ENCODE measurements around the gene FYB2. TPM values are rescaled to one million over a fixed set of nuclear protein-coding genes. Genes with fewer than 3 reads are reported as not detected.

FYB2 gene
- polyA plus RNA-seq, 1 donor (not counting 4 experiments of a cell fraction or from before 2014, with no cell fraction given), result not detected

DNA sequence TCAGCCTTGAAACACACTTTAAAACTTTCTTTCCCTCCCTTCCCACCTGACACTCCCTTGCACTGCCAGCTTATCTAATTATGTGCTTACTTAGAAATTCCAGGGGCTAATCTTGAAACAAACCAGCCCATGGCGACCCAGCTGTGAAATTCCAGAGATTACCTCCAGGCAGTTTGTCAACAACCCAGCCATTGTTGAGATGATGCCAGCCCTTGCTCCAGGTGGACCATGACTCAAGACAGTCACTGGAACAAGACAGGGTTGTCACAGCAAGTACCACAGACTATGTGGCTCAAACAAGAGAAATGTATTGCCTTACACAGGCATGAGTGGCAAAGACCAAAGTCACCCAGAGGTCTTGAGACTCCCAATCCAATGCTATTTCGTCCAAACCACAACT, 7.9 kb downstream of the FYB2 start:
- Histone ChIP-seq H3K79me2 (ENCODE audit: control insufficient read depth, insufficient read depth, low read length) (no peaks in the 10 kb centered on the region), H3K4me3 (ENCODE audit: control insufficient read depth in 2 of 3, extremely low read depth in 1 of 3, insufficient read depth in 2 of 3, low read depth in 1 of 3, low read length in 3 of 3) (no peak overlapping the region), H4K20me1 (ENCODE audit: control insufficient read depth, extremely low read depth, insufficient read depth, low read length) (no peaks in the 10 kb centered on the region), H3K27ac (ENCODE audit: control insufficient read depth, insufficient read depth, low read length) (no peak overlapping the region), H3K4me1 (ENCODE audit: control insufficient read depth, extremely low read depth, insufficient read depth, low read length) (no peaks in the 10 kb centered on the region), H2AFZ (ENCODE audit: control insufficient read depth, low read length) (no peak overlapping the region), H3K9ac (ENCODE audit: control insufficient read depth, extremely low read depth, insufficient read depth, low read length) (no peak overlapping the region), H3K36me3 (ENCODE audit: control insufficient read depth in 2 of 2, extremely low read depth in 1 of 2, insufficient read depth in 2 of 2, low read length in 2 of 2) (no peaks in the 10 kb centered on the region), H3K4me2 (ENCODE audit: control insufficient read depth, extremely low read depth, insufficient read depth, low read depth, low read length) (no peak overlapping the region), H3K27me3 (ENCODE audit: control insufficient read depth, extremely low read depth, insufficient read depth, low read length) (no peaks in the 10 kb centered on the region), H3K9me1 (ENCODE audit: control insufficient read depth, extremely low read depth, insufficient read depth, low read length) (no peaks in the 10 kb centered on the region), H3K9me3 (ENCODE audit: control insufficient read depth, low read depth, low read length) (no peaks in the 10 kb centered on the region)
- dilution Hi-C loops (cut with MboI; ENCODE audit: extremely low pct_ligation_motif_present, low sequenced_read_pairs), result no loop called here
- DNase-seq (ENCODE audit: low read depth, low spot score) (no peak), FAIRE-seq (no peak)
- TF ChIP-seq EZH2 (IDR thresholded peaks at IDR 0.05; ENCODE audit: low read length), result no peak
- TF ChIP-seq, protein P1, sequence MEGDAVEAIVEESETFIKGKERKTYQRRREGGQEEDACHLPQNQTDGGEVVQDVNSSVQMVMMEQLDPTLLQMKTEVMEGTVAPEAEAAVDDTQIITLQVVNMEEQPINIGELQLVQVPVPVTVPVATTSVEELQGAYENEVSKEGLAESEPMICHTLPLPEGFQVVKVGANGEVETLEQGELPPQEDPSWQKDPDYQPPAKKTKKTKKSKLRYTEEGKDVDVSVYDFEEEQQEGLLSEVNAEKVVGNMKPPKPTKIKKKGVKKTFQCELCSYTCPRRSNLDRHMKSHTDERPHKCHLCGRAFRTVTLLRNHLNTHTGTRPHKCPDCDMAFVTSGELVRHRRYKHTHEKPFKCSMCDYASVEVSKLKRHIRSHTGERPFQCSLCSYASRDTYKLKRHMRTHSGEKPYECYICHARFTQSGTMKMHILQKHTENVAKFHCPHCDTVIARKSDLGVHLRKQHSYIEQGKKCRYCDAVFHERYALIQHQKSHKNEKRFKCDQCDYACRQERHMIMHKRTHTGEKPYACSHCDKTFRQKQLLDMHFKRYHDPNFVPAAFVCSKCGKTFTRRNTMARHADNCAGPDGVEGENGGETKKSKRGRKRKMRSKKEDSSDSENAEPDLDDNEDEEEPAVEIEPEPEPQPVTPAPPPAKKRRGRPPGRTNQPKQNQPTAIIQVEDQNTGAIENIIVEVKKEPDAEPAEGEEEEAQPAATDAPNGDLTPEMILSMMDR (optimal IDR thresholded peaks at IDR 0.05 in 1 of 3, IDR thresholded peaks at IDR 0.05 in 1 of 3, conservative IDR thresholded peaks at IDR 0.05 in 1 of 3; ENCODE audit: extremely low read depth in 1 of 3, insufficient read depth in 2 of 3, low read length in 3 of 3), result no peak

DNA sequence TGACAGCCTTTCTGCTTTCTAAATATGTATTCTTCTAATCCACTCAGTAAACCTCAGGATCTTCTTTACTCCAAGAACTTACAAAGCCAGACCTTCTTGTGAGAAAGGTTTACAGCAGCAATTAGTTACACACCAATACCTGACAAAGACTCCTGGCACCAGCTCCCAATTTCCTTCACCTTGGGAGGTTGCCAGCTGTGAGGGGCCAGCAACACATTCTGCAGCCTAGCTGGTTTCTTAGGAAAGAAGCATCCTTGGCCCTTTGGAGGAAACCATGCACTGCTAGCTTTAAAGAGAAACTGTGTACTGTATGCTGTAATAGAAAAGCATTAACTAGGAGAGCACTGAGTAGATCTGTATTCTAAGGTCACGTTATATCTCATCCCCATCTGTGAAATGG, 10.8 kb downstream of the FYB2 start:
- H3K9me3 ChIP-seq (ENCODE audit: control insufficient read depth, low read depth, low read length), result no peaks in the 10 kb centered on the region
- H3K36me3 ChIP-seq (ENCODE audit: control insufficient read depth in 2 of 2, extremely low read depth in 1 of 2, insufficient read depth in 2 of 2, low read length in 2 of 2), result no peaks in the 10 kb centered on the region
- TF ChIP-seq, protein P1 (optimal IDR thresholded peaks at IDR 0.05 in 1 of 3, IDR thresholded peaks at IDR 0.05 in 1 of 3, conservative IDR thresholded peaks at IDR 0.05 in 1 of 3; ENCODE audit: extremely low read depth in 1 of 3, insufficient read depth in 2 of 3, low read length in 3 of 3), result no peak
- TF ChIP-seq EZH2 (IDR thresholded peaks at IDR 0.05; ENCODE audit: low read length), result no peak
- H3K27ac ChIP-seq (ENCODE audit: control insufficient read depth, insufficient read depth, low read length), result no peak overlapping the region
- H3K9ac ChIP-seq (ENCODE audit: control insufficient read depth, extremely low read depth, insufficient read depth, low read length), result no peak overlapping the region
- no peaks in the 10 kb centered on the region for H4K20me1 ChIP-seq (ENCODE audit: control insufficient read depth, extremely low read depth, insufficient read depth, low read length)
- no peak for FAIRE-seq
- H3K9me1 ChIP-seq (ENCODE audit: control insufficient read depth, extremely low read depth, insufficient read depth, low read length), result no peaks in the 10 kb centered on the region
- no peaks in the 10 kb centered on the region for H3K27me3 ChIP-seq (ENCODE audit: control insufficient read depth, extremely low read depth, insufficient read depth, low read length)
- H2AFZ ChIP-seq (ENCODE audit: control insufficient read depth, low read length), result no peak overlapping the region
- dilution Hi-C loops (cut with MboI; ENCODE audit: extremely low pct_ligation_motif_present, low sequenced_read_pairs), result no loop called here
- no peak overlapping the region for H3K4me3 ChIP-seq (ENCODE audit: control insufficient read depth in 2 of 3, extremely low read depth in 1 of 3, insufficient read depth in 2 of 3, low read depth in 1 of 3, low read length in 3 of 3)
- DNase-seq (ENCODE audit: low read depth, low spot score), result no peak
- no peaks in the 10 kb centered on the region for H3K79me2 ChIP-seq (ENCODE audit: control insufficient read depth, insufficient read depth, low read length)
- no peak overlapping the region for H3K4me2 ChIP-seq (ENCODE audit: control insufficient read depth, extremely low read depth, insufficient read depth, low read depth, low read length)
- H3K4me1 ChIP-seq (ENCODE audit: control insufficient read depth, extremely low read depth, insufficient read depth, low read length), result no peaks in the 10 kb centered on the region
